ENCODE data around the gene SIK3.
"Not testable (repeated sequence)": the region's sequence is repeated elsewhere in the genome, so short reads cannot be mapped to it uniquely, and the experiment has no call there.

The SIK3 gene

DNA sequence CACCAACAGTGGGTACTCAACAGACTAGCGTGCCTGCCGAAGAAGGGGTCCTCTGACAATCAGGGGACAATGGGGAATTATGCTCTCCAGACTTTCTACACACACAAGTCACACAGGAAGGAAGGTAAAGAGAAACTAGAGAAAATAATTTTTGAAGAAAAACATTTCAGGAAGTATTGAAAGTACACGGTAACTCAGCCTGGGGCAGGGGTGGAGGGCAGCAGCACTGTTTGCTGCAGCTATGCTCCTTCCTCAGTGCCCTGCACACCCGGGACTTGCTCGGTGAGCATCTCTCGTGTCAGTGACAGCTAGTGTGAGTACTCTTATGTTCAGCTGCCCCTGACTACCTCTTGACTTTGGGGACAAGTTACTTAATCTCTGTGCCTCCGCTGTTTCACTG, 242.8 kb downstream of the SIK3 start:
- no peak for DNase-seq

DNA sequence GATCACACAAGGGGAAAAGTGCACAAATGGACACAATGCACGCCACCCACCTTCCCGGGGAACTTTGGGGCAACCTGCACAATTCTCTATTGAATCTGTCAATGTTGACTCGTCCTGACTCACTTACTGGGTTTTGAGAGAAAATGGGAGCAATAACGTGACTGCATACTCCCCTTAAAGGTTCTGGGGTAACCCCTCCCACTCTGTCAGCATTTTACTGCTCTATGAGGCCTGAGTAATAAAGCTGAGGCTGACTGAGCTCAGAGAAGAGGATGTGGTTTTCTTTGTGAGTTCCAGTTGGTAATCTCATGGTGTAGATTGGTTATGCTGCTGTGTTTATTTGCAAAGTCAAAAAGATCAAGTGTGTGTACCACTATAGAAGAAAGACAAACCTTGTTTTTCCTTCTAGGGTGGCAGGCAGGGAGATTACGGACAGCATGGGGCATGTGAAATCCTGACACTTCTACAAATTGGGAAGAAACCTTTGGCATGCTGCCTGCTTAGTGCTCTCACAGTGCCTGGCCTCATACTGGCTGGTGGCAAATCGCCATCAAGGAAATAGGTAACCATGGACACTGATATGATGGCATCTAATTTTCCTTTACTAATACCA, 244.7 kb downstream of the SIK3 start:
- DNase-seq, result no peak

DNA sequence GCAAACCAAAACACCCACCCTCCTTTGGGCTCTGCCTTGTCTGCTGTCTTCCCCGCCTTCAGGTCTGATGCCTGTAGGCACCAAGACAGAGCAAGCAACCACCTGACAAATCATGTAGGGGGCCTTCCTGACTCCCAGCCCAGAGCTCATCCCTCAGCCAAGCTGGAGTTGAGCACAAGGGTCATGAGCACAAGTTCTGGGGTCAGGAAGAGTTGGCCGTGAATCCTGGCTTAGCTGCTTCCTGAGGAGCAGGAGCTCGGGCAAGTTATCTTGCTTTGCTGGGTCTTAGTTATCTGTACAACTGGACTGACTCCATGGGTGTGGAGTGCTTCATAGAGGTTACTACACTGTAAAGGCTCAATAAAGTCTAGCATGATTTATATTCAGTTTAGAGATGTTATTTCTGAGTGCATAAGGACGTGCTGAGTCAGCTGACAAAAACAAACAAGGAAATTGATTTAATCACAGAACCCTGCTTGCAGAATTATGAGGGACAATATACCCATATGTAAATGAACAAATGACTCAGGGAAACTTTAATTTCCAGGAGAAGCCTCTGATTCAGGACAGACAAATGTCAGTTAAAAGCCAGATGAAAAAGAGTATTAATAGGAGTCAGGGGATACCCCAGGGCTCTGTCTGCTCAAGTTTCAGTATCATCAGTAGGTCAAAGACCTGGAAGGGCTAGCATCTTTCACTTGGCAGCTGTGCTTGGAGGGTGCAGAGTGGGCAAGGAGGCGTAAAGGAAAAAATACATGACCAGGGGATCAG, 245.8 kb downstream of the SIK3 start:
- DNase-seq, result no peak

DNA sequence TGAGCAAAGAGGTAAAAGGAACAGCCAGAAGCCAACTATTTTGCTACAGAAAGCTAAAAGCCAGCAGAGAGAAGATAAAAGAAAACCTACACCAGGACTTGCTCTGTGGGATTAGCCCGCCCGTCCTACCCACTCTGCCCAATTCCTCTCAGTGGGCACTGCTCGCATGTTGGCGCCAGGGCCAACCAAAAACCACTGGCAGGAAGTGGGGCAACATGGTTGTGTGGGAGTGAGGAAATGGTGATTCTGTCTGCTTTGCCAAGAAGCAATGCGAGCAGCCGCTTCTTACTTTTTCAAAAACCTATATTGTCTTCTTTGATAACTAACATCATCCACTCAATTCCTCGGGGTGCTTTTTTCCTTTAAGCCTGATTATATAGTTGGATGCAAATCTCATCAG, 246.6 kb downstream of the SIK3 start:
- no peak for DNase-seq

DNA sequence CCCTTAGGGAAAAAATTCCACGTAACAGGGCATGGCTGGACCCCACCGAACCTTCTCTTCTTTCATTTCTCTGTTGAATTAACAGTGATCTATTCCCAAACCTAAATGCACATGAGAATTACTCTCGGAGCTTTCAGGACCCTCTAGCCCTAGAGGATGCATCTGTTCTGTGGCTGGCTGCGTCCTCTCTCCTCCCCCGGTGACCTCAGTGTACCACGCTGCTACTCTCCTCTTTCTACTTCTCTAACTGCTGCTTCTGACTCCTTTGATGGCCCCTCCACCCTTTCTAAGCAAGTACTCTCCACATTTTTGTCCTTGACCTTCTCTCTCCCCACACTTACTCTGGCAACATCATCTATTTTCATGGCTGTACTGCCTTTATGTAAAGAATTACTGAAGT, 248.7 kb downstream of the SIK3 start:
- DNase-seq, result no peak

DNA sequence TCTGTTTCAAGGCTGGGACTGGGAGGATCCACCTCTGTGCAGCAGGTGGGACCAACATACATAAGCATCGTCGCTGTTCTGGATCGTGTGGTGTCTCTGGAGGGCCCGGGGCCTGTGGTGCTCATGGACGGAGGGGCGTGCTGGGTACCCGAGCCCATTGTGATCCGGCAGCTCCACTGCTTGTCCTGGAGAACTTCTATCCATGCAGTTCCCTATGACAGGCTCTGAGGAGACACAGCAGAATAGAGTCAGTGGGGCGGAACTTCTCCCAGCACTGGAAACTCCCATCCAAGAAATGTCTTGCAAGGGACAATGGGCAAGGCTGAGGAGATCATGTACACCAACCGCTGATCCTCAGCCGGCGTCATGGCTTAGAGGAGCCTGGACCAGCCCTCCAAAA, 249.2 kb downstream of the SIK3 start:
- DNase-seq, result no peak

DNA sequence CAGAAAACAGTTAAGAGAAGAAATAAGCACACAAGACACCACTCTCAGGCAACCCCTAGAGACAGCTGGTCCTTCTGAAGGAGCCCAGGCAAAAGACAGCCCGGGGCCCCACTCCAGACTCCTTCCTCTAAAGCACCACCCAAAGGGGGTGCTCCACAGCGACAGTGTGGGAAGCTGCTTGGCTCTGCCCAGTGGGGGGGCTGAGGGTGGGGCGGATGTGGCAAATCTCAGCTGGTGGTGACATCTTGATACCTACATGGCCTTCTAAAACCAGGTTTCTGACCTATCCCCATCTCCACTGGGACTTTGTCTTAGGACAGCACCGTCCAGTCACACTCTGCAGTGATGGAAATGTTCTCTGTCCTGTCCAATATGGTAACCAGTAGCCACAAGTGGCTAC, 250.6 kb downstream of the SIK3 start:
- DNase-seq, result no peak

DNA sequence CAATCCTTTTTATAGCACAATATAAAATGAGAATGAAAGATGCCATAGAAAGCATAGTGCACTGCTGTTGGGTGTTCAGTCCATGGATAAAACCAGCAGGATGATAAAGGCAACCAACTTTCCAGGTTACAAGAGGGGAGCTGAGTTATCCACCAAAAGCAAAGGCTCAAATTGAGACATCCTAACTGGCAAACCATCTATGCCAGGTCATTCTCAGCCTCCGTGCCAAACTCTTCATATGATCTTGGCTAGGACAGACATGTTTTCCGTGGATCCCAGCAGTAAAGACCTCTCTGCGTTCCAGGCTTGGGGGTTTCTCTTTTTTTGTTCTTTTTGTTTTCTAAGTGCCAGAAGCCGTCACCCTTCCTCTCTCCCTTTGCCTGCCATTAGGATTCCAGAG, 253.5 kb downstream of the SIK3 start:
- no peak for DNase-seq

DNA sequence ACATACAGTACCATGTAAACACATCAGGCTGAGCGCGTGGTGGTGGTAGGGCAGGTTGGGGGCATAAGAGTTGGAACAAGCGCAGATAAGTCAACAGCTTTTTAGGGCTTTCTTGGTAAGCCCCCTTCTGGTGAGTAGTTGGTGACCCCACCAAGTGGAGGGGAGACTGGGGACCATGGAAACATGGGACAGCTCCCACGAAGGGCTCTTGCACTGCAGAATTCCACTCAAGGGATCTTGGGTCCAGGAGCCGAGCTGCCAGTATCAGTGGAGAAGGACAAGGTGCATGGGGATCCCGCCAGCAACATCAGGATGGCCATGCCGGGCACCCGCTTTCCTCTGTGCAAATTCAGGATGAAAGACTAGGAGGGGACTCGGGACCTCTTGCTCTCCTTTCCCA, 254.6 kb downstream of the SIK3 start:
- DNase-seq, result no peak

DNA sequence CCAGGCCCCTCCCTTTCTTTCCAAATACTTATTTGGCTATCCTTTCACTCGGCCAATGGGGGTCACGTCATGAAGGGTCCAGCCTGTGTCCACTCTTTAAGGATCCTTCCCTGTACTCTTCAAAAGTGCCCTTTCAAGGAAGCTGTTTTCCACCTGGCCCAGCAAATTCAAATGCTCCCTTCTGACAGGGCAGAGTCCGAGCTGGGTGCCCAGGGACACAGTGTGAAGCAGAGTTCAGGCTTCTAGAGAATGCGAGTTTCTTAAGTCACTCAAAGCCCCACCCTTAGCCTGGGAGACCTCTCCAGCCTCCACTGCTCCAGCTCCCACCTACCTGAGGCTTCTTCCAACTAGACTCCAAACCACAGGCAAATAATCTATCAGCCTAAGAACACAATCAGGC, 255.3 kb downstream of the SIK3 start:
- DNase-seq, result no peak

DNA sequence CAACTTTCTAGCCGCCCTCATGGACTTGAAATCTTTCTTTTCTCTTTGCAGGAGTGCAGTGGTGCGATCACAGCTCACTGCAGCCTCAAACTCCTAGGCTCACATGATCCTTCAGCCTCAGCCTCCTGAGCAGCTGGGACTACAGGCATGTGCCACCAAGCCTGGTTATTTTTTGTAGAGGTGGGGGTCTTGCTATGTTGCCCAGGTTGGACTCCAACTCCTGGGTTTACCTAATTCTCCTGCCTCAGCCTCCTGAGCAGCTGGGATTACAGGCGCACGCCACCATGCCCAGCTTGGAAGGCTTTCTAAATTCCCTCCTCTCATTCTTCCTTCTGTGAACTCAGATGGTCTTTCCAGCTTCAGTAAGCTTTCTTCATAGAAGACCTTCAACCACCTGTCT, 256.1 kb downstream of the SIK3 start:
- no peak for DNase-seq

DNA sequence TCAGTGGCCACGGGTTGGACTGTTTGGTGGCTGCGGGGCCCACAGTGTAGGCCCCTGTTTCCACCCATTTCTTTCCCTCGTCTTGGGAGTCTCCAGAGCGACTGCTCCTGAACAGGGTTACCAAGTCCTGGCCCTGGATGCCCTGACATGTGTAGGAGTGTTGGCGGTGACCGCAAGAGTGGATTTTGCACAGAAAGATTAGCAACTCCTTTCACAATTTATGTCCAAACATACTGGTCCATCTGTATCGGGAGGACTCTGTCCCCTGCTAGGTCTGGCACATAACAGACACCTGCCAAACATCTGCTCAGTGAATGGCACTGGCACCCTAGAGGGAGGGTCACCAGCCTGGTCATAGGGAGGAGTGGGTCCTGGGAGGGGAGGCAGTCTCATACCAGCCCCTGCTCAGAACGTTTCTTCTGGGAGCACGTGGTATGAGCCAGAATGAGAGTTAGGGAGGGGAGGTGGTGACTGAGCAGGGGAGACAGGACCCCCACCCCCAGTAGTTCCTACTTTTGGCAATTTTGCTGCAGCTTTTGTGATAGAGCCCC, 257.4 kb downstream of the SIK3 start:
- no peak for DNase-seq

DNA sequence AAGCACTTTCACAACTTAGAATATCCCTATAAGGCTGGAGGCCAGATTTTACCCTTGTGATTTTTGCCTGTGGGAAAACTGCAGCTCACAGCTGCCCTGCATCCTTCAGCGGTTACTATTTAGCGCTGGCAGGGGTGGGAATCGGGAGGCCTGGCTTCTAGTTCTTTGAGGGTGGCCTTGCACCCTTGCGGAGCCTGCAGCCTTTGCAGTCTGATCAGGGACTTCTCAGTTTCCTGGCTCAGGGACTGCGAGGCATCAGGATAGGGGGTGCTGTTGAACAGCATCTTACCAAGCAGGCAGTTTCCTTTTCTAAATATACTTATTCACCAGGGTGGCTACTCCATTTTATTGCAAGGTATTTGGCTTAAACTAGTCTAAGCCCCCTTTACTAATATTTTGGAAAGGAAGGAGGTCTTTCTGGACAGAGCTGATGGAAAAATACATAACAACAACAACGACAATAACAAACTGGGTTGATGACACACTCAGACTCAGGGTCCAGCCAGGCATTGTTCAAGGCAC, 257.9 kb downstream of the SIK3 start:
- no peak for DNase-seq

DNA sequence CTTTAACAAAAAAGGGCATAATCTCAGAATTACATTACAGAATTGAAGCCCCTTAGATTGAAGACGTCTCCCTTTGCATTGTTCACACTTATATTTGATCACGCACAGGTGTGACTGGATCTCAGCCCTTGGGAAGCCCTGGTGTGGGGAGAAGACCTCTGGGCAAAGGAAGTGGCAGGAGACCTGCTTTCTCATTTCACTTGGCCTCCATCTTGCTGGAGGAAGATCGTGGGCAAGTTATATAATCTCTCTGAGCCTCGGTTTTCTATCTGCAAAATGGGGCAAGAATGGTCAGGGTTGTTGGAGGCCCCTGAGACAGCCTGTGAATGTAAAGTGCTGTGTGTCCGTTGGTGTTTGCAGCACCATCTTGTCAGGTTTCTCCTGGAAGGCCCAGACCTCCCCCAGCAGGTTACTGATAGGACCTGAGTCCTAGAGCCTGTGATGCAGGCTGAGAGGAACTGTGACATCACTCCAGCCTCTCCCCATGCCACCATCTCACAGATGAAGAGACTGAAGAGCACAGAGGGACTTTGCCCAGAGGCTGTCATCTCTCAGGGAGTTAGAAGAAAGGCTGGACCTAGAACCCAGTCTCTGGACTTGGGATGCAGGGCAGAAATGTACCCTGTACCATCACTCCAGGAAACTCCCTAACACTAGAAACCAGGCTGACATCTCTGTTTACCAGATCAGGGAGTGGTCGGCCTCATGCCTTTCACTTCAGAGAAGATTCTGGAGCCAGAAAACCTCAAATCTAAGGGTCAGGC, 259.7 kb downstream of the SIK3 start:
- no peak for DNase-seq

DNA sequence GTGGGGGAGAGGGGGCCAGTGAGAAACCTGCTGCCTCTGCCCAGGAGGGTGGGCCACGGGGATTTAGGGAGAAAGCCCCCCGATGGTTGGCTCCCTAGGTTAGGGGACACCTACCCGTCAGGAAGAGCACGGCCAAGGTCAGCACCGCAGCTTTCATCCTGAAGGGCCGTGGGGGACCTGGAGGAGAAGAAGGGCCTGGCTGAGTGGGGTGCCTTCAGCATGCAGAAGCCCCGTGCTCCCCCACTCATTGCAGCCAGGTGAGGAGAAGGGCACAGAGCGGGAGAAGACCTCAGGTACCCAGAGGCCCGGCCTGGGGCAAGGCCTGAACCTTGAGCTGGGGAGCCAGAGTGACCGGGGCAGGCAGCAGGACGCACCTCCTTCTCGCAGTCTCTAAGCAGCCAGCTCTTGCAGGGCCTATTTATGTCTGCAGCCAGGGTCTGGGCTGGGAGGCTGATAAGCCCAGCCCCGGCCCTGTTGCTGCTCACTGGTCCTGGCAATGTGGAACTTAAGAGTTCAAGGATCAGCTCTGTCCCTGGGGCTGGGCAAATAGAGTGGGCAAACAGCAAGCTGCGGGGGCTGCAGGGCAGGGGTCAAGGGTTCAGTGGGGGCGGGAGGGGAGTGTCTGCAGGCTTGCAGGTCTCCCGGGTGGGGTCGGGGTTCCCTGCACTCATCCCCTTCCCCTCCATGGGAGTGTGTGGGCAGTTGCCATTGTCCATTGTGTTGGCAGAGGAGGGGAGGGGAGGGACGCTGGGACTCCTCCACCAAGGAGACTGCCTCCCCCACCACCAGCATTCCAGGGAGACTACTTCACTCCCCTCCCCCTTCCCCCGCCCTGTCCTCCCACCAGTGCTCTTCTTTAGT, 260.8 kb downstream of the SIK3 start, which contains the start of gene APOA1:
Gene APOA1 (minus strand): TSS at position 392 of the 861 bp plus-strand sequence. CDS start 235 bp downstream, at position 157.
- DNase-seq, result no peak

DNA sequence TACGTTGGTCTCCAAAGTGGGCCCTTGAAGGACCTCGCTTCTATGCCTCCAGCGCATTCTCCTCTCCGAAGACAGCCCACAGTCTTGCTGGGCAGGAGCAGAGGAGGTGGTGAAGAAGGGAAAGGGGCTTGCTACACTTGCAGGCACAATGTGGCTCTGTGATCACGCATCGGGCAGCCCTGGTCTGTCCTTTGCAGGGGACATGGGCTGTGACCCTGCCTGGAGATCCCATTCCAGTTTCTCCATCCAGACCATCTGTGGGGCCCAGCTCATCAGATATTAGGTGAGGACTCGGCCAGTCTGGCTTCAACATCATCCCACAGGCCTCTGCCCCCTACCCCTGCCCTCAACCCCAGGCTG, 261.6 kb downstream of the SIK3 start:
- no peak for DNase-seq

DNA sequence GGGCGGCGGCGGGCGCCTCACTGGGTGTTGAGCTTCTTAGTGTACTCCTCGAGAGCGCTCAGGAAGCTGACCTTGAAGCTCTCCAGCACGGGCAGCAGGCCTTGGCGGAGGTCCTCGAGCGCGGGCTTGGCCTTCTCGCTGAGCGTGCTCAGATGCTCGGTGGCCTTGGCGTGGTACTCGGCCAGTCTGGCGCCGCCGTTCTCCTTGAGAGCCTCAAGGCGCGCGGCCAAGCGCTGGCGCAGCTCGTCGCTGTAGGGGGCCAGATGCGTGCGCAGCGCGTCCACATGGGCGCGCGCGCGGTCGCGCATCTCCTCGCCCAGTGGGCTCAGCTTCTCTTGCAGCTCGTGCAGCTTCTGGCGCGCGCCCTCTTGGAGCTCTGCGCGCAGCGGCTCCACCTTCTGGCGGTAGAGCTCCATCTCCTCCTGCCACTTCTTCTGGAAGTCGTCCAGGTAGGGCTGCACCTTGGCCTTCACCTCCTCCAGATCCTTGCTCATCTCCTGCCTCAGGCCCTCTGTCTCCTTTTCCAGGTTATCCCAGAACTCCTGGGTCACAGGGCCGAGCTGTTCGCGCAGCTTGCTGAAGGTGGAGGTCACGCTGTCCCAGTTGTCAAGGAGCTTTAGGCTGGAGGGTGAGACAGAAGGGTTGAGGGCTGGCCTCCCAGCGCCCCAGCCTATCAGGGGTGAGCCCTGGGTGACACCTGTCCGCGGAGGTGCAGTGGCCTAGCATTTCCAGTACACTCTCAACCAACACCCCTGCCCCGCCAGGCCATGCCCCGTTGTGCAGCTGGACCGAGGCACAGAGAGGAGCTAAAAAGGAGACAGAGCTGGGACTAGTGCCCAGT, 262.2 kb downstream of the SIK3 start:
- peak; percentile 95 for DNase-seq

DNA sequence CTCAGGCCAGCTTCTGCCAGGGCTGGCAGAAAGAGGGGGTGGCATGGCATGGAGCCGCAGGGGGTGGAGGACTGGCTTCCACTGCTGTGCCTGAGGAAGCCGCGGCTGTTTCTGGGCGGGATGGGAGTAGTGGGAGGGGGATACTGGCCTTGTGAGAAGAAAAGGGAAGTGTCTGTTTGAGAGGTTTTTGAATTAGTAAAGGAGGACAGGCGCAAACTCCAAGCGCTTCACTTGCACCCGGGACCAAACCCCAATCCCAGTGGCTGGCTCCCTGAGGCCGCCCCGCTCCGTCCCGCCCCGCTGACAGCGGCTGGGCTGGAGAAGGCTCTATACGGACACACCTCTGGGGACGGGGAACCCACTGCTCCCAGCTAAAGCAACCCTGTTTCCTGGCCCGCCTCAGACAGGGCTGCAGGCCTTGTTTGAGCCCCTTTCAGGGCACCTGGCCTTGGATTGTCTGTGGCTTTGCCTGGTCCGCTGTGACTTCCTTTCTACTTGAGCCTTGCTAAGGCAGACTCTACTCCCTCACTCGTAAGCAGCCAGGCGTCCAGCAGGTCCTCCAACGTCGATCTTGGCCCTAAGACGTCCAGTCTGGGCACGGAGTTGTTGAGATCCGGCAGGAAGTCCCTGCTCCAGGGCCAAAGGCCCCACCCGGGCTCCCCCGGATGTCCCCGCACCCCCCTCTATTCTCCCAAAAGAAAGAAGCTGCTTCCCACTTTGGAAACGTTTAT, 263.0 kb downstream of the SIK3 start:
- DNase-seq, result no peak

DNA sequence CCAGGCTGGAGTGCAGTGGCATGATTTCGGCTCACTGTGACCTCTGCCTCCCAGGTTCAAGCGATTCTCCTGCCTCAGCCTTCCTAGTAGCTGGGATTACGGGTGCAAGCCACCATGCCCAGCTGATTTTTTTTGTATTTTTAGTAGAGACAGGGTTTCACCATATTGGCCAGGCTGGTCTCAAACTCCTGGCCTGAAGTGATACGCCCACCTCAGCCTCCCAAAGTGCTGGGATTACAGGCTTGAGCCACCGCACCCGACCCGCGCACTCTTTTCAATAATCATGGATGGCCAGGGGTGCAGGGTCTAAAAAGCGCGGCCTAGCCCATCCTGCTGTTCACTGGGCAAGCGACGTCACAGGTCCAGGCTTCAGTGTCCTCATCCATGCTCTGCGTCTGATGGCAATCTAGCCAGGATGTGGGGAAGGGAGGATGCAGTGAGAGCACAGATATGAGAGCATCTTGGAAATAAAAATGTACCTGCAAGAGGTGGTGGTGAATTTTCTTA, 263.6 kb downstream of the SIK3 start:
- not testable (repeated sequence) for DNase-seq

DNA sequence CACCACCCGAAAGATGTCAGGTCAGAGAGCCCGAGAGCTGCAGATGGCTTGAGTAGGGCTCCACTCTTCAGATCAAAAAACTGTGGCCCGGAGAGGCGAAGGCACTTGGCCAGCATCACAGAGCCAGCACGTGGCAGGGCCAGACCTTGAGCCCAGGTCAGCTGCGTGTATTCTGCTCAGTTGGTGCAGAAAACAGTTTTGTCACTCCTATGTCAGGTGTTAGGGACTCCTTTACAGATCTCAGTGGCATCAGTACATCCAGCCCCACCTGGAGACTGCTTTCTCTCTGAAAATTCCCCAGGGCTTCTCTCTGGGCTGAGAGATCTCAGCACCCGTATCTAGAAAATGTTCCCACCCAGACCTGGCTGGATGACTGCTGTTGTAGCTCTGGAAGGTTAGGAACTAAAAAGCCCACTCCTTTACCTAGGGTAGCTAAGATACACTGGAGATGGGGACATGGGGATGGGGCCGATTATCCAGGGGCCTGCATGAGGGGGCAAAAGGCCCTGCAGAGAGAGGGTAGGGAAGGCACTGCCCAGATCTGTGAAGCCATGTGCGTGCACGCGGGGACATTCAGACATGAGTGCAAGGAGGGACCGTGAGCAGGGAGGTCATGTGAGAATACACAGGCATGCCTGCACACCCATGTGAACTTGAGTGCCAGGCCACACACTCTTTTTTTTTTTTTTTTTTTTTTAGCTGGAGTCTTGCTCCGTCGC, 264.3 kb downstream of the SIK3 start:
- no peak for DNase-seq
